ENCODE results near the gene NRL.

GRCh38 chr14:24147761-24148428 lies 33.1 kb upstream of the NRL start:
- no peak for TF ChIP-seq POLR2A (IDR thresholded peaks at IDR 0.05)
- TF ChIP-seq CTCF (IDR thresholded peaks at IDR 0.05) = no peak
